HG03565 (cell line): ENCODE measurements around the gene PGD.
A peak's percentile ranks its signal among the peaks of the same experiment; 100 is the strongest.
"Not testable (repeated sequence)": the region's sequence is repeated elsewhere in the genome, so short reads cannot be mapped to it uniquely, and the experiment has no call there.

Experiments
- ATAC-seq: cut with Tn5 transposase; IDR thresholded peaks from one replicate; pipeline ENCODE4 v1.9.1; 2021; ENCODE audit warnings: mild to moderate bottlenecking, moderate library complexity; ENCODE audit not compliant: unreplicated experiment

The PGD gene

DNA sequence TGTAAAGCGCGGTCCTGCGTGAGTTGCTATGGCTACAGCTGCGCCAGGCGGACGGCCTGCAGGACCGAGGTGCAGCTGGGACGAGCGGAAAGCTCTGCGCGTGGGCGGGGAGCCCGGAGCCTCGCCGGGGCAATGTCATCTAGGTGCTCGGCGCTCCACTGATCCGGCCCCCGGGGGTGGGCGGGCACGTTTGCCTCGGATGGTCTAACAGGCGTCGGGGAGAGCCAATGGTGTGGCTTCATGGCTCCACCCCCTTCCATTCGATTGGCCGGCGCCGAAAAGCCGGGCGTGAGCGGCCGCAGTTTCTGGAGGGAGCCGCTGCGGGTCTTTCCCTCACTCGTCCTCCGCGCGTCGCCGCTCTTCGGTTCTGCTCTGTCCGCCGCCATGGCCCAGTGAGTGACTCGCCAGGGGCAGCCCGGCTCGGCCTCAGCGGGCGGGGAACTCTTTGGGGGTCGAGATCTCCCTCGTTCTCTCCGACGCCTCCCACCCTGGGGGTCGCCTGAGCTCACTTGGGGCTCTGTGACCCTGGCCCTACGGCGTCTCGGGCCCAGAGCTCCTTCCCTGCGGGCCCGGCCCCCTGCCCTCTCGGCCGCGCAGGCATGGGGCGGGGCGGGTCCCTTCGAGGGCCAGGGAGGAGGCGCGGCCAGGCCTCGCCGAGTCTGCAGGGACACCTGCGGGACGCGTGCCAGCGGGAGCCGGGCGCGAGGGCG, at the start of gene PGD:
Gene PGD (plus strand): TSS at position 331 of the 710 bp plus-strand sequence. CDS start 54 bp downstream, at position 385.
- ATAC-seq: peak; percentile 84

DNA sequence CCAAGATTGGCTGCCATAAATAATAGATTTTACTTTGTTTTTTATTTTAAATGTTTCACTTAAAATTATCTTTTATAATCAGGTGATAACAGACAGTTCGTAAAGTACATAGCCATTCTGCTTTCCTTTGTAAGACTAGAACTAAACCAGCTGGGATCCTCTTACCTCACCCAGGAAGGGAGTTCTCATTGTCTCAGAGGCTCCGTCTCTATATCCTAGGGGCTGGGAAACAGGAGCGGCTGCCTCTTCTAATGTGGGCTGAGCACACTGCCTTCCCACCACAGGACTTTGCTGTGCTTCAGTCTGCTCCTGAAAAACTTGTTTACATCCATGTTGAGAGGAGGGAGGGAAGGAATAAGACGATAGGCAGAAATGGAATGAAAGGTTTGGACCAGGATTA, 45.6 kb upstream of the PGD start:
- ATAC-seq: no peak

DNA sequence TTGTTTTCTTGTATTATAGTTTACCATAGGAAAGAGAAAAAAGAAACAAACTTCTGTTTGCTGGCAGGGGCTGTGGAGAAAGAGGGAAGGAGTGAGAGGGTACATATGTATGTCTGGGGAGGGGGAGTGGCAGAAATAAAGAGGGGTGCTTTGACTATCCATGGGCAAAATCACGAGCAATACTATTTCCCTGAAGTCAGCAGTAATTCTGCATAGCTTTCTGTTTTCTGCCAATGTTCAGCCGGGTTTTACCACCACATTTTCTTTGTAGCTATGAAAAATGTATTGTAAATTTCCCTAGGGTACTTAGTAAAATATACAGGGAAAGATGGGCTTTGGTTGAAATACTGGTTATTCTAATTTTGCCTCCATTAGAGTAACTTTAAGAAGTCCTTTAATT, 45.2 kb upstream of the PGD start:
- ATAC-seq: no peak

DNA sequence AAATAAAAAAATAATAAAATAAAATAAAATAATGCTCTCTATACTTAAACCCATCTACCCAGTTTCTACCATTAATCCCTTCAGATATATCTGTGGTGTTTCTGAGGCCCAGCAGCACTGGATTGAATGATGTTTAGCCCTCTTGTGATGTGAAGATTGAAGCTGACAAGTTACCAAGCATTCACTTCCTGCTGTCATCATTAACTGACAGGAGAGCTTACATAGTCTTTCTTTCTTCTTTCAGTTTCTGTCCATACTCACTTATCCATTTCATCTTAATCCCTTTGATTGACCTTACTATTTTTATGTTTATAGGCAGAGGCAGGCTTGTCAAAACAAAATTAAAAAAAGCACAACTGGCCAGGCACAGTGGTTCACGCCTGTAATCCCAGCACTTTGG, 38.8 kb upstream of the PGD start:
- ATAC-seq: no peak

DNA sequence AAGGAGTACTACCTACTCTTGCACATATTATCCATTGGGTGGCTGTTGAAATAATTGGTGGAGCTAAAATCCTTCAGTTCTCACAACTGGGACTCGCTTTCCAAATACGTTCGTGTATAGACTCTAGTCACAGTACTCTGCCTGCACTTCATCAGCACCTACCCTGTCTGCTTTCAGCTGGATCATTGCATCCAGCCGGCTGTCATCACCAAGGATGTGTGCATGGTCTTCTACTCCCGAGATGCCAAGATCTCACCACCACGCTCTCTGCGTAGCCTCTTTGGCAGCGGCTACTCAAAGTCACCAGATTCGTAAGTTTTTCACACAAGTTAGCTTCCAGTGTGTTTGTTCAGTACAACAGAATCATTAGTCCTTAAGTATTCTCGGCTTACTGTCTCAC, 37.3 kb upstream of the PGD start:
- no peak for ATAC-seq

DNA sequence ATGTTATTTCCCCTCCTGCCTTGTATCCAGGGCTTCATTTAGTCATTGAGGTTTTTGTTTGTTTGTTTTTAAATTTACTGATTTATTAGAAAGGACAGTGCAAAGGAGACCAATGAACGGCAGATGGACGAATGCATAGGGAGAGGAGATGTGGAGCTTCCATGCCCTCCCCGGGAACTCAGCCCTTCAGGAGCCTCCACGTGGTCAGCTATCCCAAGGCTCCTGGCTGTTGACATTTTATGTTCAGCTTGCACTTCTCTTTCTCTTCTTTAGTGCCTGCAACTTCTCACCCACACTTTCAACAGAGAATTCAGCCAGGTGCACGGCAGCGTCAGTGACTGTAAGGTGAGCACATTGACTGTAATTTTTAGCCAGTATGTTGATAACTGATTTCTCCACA, 30.7 kb upstream of the PGD start:
- no peak for ATAC-seq

DNA sequence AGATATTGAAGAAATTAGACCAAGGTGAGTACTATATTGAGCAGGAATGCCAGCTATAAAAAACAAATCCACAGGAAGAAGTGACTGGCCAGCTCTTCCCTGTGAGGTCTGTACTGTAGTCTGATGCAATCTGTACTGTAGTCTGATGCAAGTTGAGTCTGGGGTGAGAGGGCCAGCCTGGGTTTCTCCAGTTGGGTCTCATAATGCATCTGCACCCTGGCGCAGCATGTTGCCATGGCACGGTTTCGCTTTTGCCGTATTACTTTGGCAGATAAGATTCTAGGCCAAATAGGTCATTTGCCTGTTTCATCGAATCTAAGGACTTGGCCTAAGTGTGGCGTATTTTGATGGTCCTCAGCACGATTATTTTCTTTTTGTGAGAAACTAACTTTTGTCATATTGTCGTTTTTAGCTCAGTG, 24.4 kb upstream of the PGD start:
- no peak for ATAC-seq

DNA sequence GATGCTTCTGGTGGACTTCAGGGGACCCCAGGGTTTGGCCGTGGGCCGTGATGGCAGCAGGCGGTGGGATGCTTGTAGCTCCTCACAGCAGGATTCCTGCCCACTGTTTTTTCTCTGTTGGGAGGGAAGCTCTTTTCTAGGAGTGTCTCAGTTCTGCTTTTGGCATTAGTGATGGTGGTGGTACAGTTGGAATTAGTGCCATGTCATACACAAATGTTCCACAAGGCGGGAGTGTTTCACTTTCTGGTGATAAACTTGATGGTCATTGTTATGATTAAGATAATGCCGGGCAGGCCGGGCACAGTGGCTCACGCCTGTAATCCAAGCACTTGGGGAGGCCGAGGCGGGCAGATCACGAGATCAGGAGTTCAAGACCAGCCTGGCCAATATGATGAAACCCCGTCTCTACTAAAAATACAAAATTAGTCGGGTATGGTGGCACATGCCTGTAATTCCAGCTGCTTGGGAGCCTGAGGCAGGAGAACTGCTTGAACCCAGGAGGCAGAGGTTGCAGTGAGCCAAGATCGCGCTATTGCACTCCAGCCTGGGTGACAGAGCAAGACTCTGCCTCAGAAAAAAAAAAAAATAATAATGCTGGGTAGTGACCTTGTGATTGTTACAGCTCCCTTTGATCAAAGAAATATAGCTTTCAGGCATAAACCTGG, 21.4 kb upstream of the PGD start:
- not testable (repeated sequence) for ATAC-seq

DNA sequence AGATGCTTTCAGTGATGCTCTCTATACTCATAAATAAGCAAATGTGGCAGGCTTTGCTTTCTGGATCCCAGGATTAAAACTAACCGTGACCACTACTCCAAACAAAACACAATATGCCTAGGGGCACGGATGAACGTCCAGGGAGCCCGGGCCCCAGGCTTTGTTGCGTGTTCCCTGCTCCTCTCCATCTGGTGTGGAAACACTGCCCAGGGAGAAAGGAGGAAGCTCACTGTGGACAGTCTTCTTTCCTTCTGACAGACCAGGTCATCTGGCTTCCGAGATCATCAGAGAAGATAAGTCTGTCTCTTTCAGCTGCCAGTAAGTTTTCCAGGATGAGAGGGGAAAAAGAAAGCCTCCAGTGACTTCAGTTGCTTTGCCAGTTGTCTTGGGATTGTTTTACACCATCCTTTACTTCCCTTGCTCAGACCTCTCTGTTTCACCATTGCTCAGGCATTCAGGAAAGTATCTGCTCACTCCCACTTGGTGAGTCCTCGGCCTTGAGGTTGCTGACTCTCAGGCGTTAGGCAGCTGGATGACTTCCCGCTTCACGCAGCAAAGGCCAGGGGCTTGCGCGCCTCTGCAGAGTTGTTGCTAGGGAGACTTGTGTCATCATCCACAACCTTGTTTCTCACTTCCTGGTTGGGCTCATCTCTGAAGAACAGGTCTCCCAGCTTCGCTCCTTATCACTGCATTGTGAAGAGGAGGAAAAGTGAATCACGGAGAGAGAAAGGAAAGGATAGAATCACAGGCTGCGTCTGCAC, 20.6 kb upstream of the PGD start:
- ATAC-seq: no peak

DNA sequence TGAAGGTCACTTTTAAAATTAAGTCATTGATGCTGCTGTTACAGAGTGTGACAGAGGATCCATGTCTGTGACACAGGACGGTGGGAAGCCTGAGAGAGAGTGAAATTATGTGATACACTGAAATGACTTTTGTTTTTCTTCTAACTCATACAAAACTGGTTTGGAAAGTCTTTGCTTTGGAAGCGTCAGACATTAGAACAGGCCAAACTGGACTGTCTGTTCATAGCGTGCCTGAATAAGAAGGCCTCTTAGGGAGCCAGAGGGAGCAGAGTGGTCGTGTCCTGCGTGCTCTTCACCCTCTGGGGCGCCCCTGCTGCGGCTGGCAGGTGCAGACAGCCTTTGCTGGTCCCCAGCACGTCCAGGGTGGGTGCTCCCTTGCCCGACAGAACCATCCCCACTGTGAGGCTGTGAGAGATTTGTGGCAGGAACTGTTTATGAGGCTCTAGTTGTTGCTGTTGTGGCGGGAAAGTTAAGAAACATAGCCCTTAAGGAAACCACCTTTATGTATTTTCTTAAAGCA, 19.7 kb upstream of the PGD start:
- no peak for ATAC-seq

DNA sequence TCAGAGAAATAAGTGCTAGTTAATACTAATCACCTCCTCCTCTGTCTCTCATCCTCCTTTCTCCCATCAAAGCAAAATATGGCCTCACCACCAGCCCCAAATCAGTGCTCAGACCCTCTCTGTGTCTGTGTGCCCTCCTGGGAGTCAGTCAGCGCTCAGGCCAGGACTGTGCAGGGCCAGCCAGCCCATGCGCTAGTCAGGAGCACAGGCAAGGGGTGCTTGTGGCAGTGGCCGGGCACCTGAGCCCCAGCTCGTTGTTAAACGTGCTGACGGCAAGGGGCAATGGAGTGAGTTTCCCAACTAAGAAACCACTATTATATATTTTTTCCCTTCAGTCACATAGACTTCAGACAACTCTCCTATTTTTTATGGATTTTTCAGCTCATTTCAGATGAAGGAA, 19.2 kb upstream of the PGD start:
- no peak for ATAC-seq

DNA sequence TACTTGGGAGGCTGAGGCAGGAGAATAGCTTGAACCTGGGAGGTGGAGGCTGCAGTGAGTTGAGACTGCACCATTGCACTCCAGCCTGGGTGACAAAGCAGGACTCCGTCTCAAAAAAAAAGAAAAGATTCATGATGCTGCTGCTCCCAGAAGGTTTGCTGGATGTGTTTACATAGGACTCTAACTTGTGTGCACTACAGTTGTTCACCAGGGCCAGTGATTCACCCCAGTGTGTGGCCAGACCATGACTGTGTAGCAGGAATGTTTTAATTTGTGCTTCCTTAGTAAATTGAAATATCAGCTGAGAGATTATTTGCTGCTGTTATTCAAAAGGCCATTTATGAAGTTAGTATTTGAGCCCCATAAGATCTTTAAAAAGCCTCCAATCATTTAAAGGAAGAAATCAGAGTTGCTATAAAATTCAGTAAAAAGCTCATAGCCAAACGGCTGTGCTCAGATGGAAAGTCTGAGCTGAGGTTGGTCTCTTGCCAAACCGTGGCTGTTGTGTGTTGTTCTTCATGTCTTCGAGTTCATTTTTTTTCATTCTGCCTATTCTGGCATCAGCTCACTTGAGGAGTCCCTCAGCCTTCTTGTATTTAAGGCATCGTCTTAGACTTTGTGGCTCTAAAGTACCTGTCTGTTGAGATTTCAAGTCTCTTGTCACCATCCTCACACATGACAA, 18.1 kb upstream of the PGD start:
- ATAC-seq: no peak

DNA sequence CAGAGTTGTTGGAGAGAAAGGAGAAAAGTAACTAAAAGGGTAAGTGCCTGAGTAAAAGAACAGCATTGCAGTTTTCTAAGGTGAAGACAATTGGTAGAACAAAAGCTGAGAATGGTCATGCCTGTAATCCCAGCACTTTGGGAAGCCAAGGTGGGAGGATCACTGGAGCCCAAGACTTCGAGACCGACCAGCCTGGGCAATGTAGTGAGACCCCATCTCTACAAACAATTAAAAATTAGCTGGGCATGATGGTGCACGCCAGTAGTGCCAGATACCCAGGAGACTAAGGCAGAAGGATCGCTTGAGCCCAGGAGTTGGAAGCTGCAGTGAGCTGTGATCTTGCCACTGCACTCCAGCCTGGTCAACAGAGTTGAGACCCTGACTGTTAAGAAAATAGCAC, 15.2 kb upstream of the PGD start:
- ATAC-seq: no peak

DNA sequence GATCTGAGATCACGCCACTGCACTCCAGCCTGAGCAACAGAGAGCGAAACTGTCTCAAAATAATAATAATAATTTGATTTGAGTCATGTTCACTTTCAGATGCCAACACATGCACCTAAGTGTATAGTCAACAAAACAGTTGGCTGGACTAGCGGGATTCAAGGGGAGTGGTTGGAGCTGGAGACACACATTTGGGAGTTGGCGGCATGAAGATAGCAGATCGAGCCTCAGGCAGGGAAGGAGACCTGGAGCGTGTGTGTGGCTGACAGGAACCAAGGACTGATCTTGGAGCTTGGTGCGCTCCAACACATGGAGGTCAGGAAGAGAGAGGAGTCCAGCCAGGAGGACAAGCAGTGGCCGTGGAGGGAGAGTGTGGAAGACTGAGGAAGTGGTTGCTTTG, 14.6 kb upstream of the PGD start:
- ATAC-seq: no peak

DNA sequence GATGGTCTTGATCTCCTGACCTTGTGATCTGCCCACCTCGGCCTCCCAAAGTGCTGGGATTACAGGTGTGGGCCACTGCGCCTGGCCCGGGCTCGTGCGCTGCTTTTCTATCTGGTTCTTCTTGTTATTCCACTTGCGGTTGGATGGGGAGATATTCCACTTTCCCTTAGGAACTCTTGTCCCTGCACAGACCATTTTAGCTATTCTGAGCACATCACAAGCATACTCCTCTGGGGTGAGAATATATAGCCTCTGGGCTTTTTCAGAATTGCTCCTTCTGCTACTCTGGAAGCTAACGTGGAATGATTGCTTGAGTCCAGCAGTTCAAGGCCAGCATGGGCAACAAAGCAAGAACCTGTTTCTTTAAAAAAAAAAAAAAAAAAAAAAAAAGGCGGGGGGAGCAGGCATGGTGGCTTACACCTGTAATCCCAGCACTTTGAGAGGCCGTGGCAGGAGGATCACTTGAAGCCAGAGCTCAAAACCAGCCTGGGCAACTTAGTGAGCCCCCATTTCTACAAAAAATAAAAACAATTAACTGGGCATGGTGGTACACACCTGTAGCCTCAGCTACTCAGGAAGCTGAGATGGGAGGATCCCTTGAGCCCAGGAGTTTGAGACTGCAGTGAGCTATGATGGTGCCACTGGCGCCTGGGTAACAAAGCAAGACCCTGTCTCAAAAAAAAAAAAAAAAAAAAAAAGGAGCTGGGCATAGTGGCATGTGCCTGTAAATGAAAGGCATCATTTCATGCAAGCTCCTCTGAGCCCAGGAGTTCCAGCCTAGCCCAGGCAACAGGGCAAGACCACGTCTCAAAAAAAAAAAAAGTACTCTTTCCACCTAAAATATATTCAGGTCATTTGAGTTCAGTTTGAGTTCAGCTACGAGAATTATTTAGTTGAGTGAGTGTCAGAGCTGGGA, 11.8 kb upstream of the PGD start:
- ATAC-seq: no peak

DNA sequence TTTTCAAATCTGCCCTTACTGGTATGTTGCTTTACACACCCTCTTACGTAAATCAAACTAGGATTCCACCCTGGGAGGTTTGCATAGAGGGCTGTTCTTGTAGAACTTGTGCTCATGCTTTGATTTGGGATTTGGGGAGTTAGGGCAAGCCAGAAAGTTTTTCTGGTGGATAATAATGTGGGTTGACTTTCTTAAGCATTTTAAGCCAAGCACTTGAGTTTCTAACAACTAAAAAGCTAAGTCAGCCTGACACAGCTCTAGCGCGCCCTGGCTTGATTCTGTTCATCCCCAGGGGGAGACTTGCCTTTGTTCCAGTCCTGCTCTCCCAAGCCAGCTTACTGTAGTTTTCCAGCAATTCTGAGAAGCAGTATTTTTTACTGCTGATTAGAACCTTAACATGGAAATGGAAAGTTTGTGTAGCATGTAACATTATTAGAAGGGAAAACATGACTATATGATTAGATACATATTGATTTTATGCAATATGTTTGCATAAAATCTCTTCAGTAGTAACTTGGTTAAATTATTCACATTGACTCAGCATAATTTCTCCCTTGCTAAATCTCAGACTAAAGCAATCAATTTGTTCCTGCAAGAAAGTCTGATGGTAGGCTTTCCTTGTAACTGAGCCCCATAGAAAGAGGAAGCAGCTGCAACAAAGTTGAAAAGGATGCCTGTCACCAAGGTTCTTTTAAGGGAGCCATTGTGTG, 11.0 kb upstream of the PGD start:
- no peak for ATAC-seq

DNA sequence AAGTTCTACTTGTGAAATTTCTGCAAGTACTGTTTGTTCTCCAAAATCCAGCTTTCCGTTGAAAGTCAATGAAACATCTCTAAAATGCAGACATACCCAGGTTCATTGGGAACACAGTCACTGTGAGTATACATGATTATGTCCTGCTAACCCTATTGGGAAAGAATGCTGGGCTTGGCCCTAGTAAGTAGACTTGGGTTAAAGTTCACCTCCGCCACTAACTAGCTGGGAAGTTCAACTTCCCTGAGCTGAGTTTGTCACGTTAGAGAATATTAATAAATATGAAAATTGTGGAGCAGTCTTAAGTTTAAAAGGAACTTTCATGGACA, 10.5 kb upstream of the PGD start:
- no peak for ATAC-seq

DNA sequence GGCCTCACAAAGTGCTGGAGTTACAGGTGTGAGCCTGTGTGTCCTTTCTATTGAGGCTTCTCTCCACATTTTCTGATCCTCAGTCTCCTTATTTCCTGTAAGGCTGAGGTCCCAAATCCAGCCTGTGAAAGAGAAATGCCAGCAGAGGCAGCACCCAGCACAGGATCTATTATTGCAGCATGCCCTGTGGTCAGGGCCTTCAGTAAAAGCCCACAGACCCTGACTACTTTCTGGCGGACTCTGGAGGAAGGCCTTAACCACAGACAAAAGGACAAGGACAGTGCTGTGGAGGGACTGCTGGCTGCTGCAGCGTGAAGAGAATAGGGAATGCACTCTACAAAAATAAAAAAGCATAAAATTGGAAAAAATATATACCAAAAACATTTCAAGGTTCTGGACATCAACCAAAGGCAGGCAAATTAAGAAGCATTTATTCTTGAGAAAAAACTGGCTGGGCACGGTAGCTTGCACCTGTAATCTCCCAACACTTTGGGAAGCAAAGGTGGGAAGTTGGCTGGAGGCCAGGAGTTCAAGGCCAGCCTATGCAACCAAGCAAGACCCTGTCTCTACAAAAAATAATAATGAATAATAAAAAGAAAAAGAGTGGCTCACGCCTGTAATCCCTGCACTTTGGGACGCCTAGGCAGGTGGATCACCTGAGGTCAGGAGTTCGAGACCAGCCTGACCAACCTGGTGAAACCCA, 9.4 kb upstream of the PGD start:
- ATAC-seq: no peak

DNA sequence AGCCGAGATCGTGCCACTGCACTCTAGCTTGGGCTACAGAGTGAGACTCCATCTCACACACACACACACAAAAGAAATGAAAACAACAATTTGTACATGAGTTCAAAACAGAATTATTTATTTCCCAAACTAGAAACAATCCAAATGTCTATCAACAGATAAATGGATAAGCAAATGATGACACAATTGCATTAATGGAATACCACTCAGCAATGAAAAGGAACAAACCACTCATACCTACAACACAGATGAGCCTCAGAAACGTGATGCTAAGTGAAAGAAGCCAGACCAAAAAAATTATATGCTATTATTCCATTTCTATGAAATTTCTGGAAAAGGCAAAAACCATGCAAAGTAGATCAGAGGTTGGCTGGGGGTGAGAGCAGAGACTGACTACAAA, 2.0 kb upstream of the PGD start:
- ATAC-seq: no peak
